Fibroblast of lung (primary cell): ENCODE results near the gene TREML2. TPM values are rescaled to one million over a fixed set of nuclear protein-coding genes. Genes with fewer than 3 reads are reported as not detected.

Source experiments
- DNase-seq, 2 donors: peaks; one replicate each; pipeline versions ENCODE4 v3.0.0 to v3.0.0-alpha.2; 2010; ENCODE audit warnings: low read depth in 2 of 2
- H2AFZ ChIP-seq: 2 replicates; pipeline ENCODE4 v1.5.1; 2012; ENCODE audit warnings: low read length, control low read depth, inconsistent platforms
- H3K27ac ChIP-seq: 2 replicates; pipeline ENCODE4 v1.5.1; 2011; ENCODE audit warnings: low read length, control low read depth; ENCODE audit not compliant: insufficient read depth
- H3K27me3 ChIP-seq: 2 replicates; pipeline ENCODE4 v1.5.1; 2011; ENCODE audit warnings: mild to moderate bottlenecking, low read length; ENCODE audit not compliant: control insufficient read depth, insufficient read depth
- H3K36me3 ChIP-seq: 2 replicates; pipeline ENCODE4 v1.5.1; 2011; ENCODE audit warnings: low read length; ENCODE audit not compliant: control insufficient read depth, insufficient read depth
- H3K4me1 ChIP-seq: 2 replicates; pipeline ENCODE4 v1.5.1; 2011; ENCODE audit warnings: low read length; ENCODE audit not compliant: control insufficient read depth, insufficient read depth; ENCODE audit errors: extremely low read depth
- H3K4me2 ChIP-seq: 2 replicates; pipeline ENCODE4 v1.5.1; 2011; ENCODE audit warnings: low read length, control low read depth; ENCODE audit not compliant: insufficient read depth; ENCODE audit errors: extremely low read depth
- H3K4me3 ChIP-seq, 4 experiments: fragments of 200-600 bp in 1 of 4; sonication (generic) in 1 of 4; replicated peaks in 1 of 4; 2 replicates each; pipeline ENCODE4 v1.5.1; 2011 to 2016; ENCODE audit warnings: low read length in 4 of 4, low read depth in 3 of 4, mild to moderate bottlenecking in 3 of 4, control low read depth in 2 of 4, inconsistent platforms in 1 of 4, mixed read lengths in 1 of 4; ENCODE audit not compliant: insufficient read depth in 1 of 4; ENCODE audit errors: control extremely low read depth in 1 of 4
- H3K79me2 ChIP-seq: 2 replicates; pipeline ENCODE4 v1.5.1; 2012; ENCODE audit warnings: mild to moderate bottlenecking, low read length, inconsistent platforms; ENCODE audit not compliant: control insufficient read depth, insufficient read depth
- H3K9ac ChIP-seq: 2 replicates; pipeline ENCODE4 v1.5.1; 2011; ENCODE audit warnings: mild to moderate bottlenecking, low read length, control low read depth; ENCODE audit not compliant: insufficient read depth
- H3K9me3 ChIP-seq: 2 replicates; pipeline ENCODE4 v1.5.1; 2012; ENCODE audit warnings: low read depth, low read length; ENCODE audit not compliant: control insufficient read depth, insufficient read depth
- H4K20me1 ChIP-seq: 2 replicates; pipeline ENCODE4 v1.5.1; 2011; ENCODE audit warnings: low read length; ENCODE audit not compliant: control insufficient read depth, insufficient read depth; ENCODE audit errors: extremely low read depth
- CTCF ChIP-seq, 2 donors: IDR thresholded peaks in 1 of 2; conservative IDR thresholded peaks in 1 of 2; 1 replicate in 1 of 2; 2 replicates in 1 of 2; pipeline ENCODE4 v1.5.1; 2011 to 2012; ENCODE audit warnings: low read length in 2 of 2, control low read depth in 1 of 2, inconsistent platforms in 1 of 2, low read depth in 1 of 2, mild to moderate bottlenecking in 1 of 2
- EZH2 ChIP-seq: IDR thresholded peaks from 2 replicates; pipeline ENCODE4 v1.5.1; 2012; ENCODE audit warnings: low read length, control low read depth, mild to moderate bottlenecking; ENCODE audit errors: missing control alignments
- polyA plus RNA-seq, 2 donors: library from polyadenylated mRNA; depleted of rRNA in 1 of 2; stranded (reverse) in 1 of 2; unstranded in 1 of 2; fragments of >200 nt; gene quantifications; 2 replicates each; pipeline ENCODE4 v1.2.1, GENCODE V29; 2011 to 2012; ENCODE audit warnings: missing spikeins in 1 of 2
- total RNA-seq: library from RNA; depleted of rRNA; stranded (reverse); fragments of >200 nt; gene quantifications from 2 replicates; pipeline ENCODE4 v1.2.1, GENCODE V29; 2014

The TREML2 gene
- total and polyA plus RNA-seq, 2 donors (not counting 1 experiment from before 2014, with no cell fraction given): not detected

- DNase-seq: no peak
- TF ChIP-seq CTCF (conservative IDR thresholded peaks at IDR 0.05 in 1 of 2, IDR thresholded peaks at IDR 0.05 in 1 of 2; ENCODE audit: low read depth in 1 of 2, low read length in 2 of 2) (no peak), EZH2 (no peak)
- Histone ChIP-seq H3K9me3 (no peaks in the 10 kb centered on the region), H3K79me2 (no peaks in the 10 kb centered on the region), H3K36me3 (no peaks in the 10 kb centered on the region), H3K27ac (no peak overlapping the region), H3K9ac (no peak overlapping the region), H3K27me3 (no peaks in the 10 kb centered on the region), H3K4me3 (no peak overlapping the region), H3K4me1 (no peaks in the 10 kb centered on the region), H2AFZ (no peak overlapping the region), H4K20me1 (no peaks in the 10 kb centered on the region), H3K4me2 (no peak overlapping the region)
These were observed 30.3 kb upstream of the TREML2 start for GRCh38 chr6:41231246-41231645.

GRCh38 chr6:41229721-41230120 lies 28.8 kb upstream of the TREML2 start:
- TF ChIP-seq CTCF (conservative IDR thresholded peaks at IDR 0.05 in 1 of 2, IDR thresholded peaks at IDR 0.05 in 1 of 2; ENCODE audit: low read depth in 1 of 2, low read length in 2 of 2) (no peak), EZH2 (no peak)
- DNase-seq: no peak
- Histone ChIP-seq H3K79me2 (no peaks in the 10 kb centered on the region), H3K4me3 (no peak overlapping the region), H3K4me1 (no peaks in the 10 kb centered on the region), H3K4me2 (no peak overlapping the region), H3K9me3 (no peaks in the 10 kb centered on the region), H3K9ac (no peak overlapping the region), H3K27ac (no peak overlapping the region), H4K20me1 (no peaks in the 10 kb centered on the region), H3K36me3 (no peaks in the 10 kb centered on the region), H3K27me3 (no peaks in the 10 kb centered on the region), H2AFZ (no peak overlapping the region)

GRCh38 chr6:41228616-41229015 lies 27.7 kb upstream of the TREML2 start:
- Histone ChIP-seq H3K4me2 (no peak overlapping the region), H3K4me3 (no peak overlapping the region), H3K79me2 (no peaks in the 10 kb centered on the region), H3K4me1 (no peaks in the 10 kb centered on the region), H3K9ac (no peak overlapping the region), H4K20me1 (no peaks in the 10 kb centered on the region), H3K27me3 (no peaks in the 10 kb centered on the region), H3K9me3 (no peaks in the 10 kb centered on the region), H3K36me3 (no peaks in the 10 kb centered on the region), H3K27ac (no peak overlapping the region), H2AFZ (no peak overlapping the region)
- no peak for TF ChIP-seq CTCF (conservative IDR thresholded peaks at IDR 0.05 in 1 of 2, IDR thresholded peaks at IDR 0.05 in 1 of 2; ENCODE audit: low read depth in 1 of 2, low read length in 2 of 2)
- TF ChIP-seq EZH2: no peak
- no peak for DNase-seq
